ENCODE results near the gene TTC38.

The TTC38 gene

GRCh38 chr22:46275455-46276122, 7.8 kb downstream of the TTC38 start:
- H3K9ac ChIP-seq (ENCODE audit: low read depth in 1 of 2, low read length in 2 of 2), result no peak overlapping the region
- no peak overlapping the region for H3K4me3 ChIP-seq (ENCODE audit: low read length in 2 of 2)
- no peaks in the 10 kb centered on the region for H3K4me1 ChIP-seq (ENCODE audit: control insufficient read depth in 2 of 2, insufficient read depth in 2 of 2, low read length in 2 of 2)
- no peaks in the 10 kb centered on the region for H3K9me3 ChIP-seq (ENCODE audit: control insufficient read depth in 2 of 2, low read length in 2 of 2)
- no peaks in the 10 kb centered on the region for H3K27me3 ChIP-seq (ENCODE audit: control insufficient read depth in 2 of 2, insufficient read depth in 2 of 2, low read length in 2 of 2)
- peaks cover 68 to 77% of the 10 kb centered on the region in 2 donors for H3K36me3 ChIP-seq (ENCODE audit: control insufficient read depth in 2 of 2, insufficient read depth in 2 of 2, low read length in 2 of 2)
- no peak overlapping the region for H3K27ac ChIP-seq (ENCODE audit: low read depth in 2 of 2, low read length in 2 of 2)

- no peak overlapping the region for H3K27ac ChIP-seq (ENCODE audit: low read depth in 2 of 2, low read length in 2 of 2)
- no peaks in the 10 kb centered on the region for H3K27me3 ChIP-seq (ENCODE audit: control insufficient read depth in 2 of 2, insufficient read depth in 2 of 2, low read length in 2 of 2)
- no peaks in the 10 kb centered on the region for H3K9me3 ChIP-seq (ENCODE audit: control insufficient read depth in 2 of 2, low read length in 2 of 2)
- H3K4me1 ChIP-seq (ENCODE audit: control insufficient read depth in 2 of 2, insufficient read depth in 2 of 2, low read length in 2 of 2), result no peaks in the 10 kb centered on the region
- H3K36me3 ChIP-seq (ENCODE audit: control insufficient read depth in 2 of 2, insufficient read depth in 2 of 2, low read length in 2 of 2), result peaks cover 78 to 86% of the 10 kb centered on the region in 2 donors
- H3K9ac ChIP-seq (ENCODE audit: low read depth in 1 of 2, low read length in 2 of 2), result no peak overlapping the region
- H3K4me3 ChIP-seq (ENCODE audit: low read length in 2 of 2), result no peak overlapping the region
Observed at GRCh38 chr22:46276563-46276962, 8.8 kb downstream of the TTC38 start.

DNA sequence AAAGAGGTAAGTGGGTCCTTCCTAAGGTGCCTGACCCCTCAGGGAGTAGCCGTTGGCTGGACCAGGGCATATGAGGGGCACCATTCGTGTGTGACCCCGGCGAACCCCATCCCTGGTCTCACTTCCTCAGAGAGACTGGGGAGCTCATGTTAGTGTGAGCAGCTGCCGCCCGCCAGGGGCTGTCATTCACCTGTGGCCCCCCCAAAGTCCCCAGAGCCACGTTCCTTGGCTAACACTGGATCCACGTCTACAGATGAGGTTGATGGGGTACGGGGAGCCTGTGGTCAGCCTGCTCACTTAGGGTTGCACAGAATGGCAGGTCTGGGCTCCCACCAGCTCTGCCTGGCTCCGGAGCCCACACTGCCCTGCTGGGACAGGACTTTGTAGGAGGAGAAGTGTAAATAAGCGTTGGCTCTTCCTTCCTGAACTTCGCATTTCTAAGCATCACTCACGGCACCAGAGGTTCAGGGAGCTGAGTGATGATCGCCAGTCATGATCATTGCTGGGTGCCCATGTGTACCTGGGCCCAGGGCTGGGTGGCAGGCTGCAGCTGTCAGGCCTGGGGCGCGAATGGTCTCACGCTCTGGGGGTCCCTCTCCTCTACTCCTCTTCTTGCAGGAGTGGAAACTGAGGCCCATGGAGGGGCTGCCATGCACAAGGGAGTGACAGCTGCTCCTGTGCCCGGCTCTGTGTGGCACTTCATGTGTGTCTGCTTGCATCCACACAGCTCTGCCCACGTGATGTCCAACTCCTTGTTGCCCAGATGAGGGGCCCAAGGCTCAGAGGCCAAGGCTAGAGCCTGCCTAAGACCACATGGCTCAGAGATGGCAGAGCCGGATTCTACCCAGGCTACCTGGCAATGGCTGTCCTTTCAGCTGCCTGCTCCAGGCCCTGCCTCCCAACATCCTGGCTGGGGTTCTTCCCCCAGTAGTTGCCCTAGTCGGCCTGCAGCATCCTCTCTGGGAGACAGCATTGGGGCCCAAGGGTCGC, 11.1 kb downstream of the TTC38 start:
- Histone ChIP-seq H3K9ac (ENCODE audit: low read depth in 1 of 2, low read length in 2 of 2) (no peak overlapping the region), H3K4me1 (ENCODE audit: control insufficient read depth in 2 of 2, insufficient read depth in 2 of 2, low read length in 2 of 2) (no peaks in the 10 kb centered on the region), H3K27me3 (ENCODE audit: control insufficient read depth in 2 of 2, insufficient read depth in 2 of 2, low read length in 2 of 2) (no peaks in the 10 kb centered on the region), H3K27ac (ENCODE audit: low read depth in 2 of 2, low read length in 2 of 2) (no peak overlapping the region), H3K4me3 (ENCODE audit: low read length in 2 of 2) (no peak overlapping the region), H3K36me3 (ENCODE audit: control insufficient read depth in 2 of 2, insufficient read depth in 2 of 2, low read length in 2 of 2) (peaks cover 77 to 85% of the 10 kb centered on the region in 2 donors), H3K9me3 (ENCODE audit: control insufficient read depth in 2 of 2, low read length in 2 of 2) (no peaks in the 10 kb centered on the region)

DNA sequence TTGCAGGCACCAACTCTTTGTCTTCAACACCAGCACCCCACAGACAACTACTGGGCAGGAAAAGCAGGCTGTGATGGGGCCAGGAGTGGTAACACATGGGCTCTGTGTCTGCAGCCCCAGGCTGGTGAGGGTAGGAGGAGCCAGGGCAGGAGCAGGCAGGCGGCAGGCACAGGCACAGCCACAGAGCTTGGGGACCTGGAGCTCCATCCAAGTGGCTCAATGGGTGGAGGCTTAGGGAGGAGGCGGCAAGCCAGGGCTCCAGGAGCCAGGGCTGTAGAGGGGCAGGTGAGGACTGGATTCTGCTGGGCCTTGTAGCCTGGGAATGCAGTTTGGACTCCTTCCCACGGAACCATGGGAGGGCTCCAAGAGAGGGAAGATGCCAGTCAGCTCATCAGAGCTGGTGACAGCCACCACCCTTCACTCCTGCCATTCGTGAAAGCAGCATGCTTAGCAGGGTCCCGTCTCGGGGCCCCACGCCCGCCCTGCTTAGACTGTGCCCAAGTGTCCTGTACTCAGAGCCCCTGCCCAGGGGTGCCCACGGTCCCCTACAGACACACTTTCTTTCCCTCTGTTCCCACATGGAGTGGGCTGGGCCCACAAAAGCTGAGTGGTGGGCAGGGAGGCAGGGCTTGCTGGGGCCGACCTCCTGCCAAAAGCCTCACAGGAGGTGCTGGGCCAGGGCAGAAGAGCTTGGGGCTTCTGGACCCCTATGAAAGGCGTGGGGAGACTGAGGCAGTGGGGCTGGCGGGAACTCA, 12.4 kb downstream of the TTC38 start:
- no peaks in the 10 kb centered on the region for H3K4me1 ChIP-seq (ENCODE audit: control insufficient read depth in 2 of 2, insufficient read depth in 2 of 2, low read length in 2 of 2)
- no peaks in the 10 kb centered on the region for H3K27me3 ChIP-seq (ENCODE audit: control insufficient read depth in 2 of 2, insufficient read depth in 2 of 2, low read length in 2 of 2)
- H3K4me3 ChIP-seq (ENCODE audit: low read length in 2 of 2), result no peak overlapping the region
- H3K9ac ChIP-seq (ENCODE audit: low read depth in 1 of 2, low read length in 2 of 2), result no peak overlapping the region
- H3K27ac ChIP-seq (ENCODE audit: low read depth in 2 of 2, low read length in 2 of 2), result peak overlapping the region in 1 of 2 donors; percentile 40
- no peaks in the 10 kb centered on the region for H3K9me3 ChIP-seq (ENCODE audit: control insufficient read depth in 2 of 2, low read length in 2 of 2)
- peaks cover 80 to 88% of the 10 kb centered on the region in 2 donors for H3K36me3 ChIP-seq (ENCODE audit: control insufficient read depth in 2 of 2, insufficient read depth in 2 of 2, low read length in 2 of 2)

DNA sequence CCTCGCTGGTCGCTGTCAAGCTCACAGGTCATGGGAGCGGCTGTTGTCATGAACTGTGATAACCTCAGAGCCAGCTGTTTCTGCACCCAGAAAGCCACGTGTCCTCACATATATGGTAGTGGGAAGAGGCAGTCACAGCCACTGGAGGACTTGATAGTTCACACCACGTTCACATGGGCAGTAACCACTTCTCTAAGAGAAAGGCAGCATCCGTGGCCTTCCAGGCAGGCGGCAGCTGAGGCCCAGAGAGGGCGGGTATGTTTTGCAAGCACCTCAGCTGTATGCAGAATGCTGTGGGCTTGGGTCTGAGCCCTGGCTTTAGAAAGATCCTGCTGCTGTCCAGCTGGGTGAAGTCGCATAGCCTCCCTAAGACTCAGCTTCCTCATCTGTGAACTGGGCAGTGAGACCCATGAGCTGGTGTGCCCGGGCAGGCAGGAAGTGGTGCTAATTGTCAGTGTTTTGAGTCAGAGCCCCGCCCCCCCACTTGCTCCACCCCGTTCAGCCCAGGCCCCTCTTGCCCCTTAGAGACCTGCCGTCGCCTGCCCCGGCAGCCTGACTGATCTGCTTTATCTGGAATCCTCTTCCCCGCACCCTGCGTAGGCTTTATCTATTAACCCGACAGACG, 13.3 kb downstream of the TTC38 start:
- Histone ChIP-seq H3K9me3 (ENCODE audit: control insufficient read depth in 2 of 2, low read length in 2 of 2) (no peaks in the 10 kb centered on the region), H3K9ac (ENCODE audit: low read depth in 1 of 2, low read length in 2 of 2) (no peak overlapping the region), H3K4me1 (ENCODE audit: control insufficient read depth in 2 of 2, insufficient read depth in 2 of 2, low read length in 2 of 2) (no peaks in the 10 kb centered on the region), H3K27ac (ENCODE audit: low read depth in 2 of 2, low read length in 2 of 2) (peak overlapping the region in 1 of 2 donors; percentile 32), H3K36me3 (ENCODE audit: control insufficient read depth in 2 of 2, insufficient read depth in 2 of 2, low read length in 2 of 2) (peaks cover 72 to 82% of the 10 kb centered on the region in 2 donors), H3K27me3 (ENCODE audit: control insufficient read depth in 2 of 2, insufficient read depth in 2 of 2, low read length in 2 of 2) (no peaks in the 10 kb centered on the region), H3K4me3 (ENCODE audit: low read length in 2 of 2) (no peak overlapping the region)

GRCh38 chr22:46281866-46282678, 14.3 kb downstream of the TTC38 start:
- H3K4me3 ChIP-seq (ENCODE audit: low read length in 2 of 2), result no peak overlapping the region
- no peaks in the 10 kb centered on the region for H3K27me3 ChIP-seq (ENCODE audit: control insufficient read depth in 2 of 2, insufficient read depth in 2 of 2, low read length in 2 of 2)
- no peaks in the 10 kb centered on the region for H3K9me3 ChIP-seq (ENCODE audit: control insufficient read depth in 2 of 2, low read length in 2 of 2)
- no peaks in the 10 kb centered on the region for H3K4me1 ChIP-seq (ENCODE audit: control insufficient read depth in 2 of 2, insufficient read depth in 2 of 2, low read length in 2 of 2)
- peaks cover 74 to 83% of the 10 kb centered on the region in 2 donors for H3K36me3 ChIP-seq (ENCODE audit: control insufficient read depth in 2 of 2, insufficient read depth in 2 of 2, low read length in 2 of 2)
- peak overlapping the region in 1 of 2 donors; percentile 32 for H3K27ac ChIP-seq (ENCODE audit: low read depth in 2 of 2, low read length in 2 of 2)
- no peak overlapping the region for H3K9ac ChIP-seq (ENCODE audit: low read depth in 1 of 2, low read length in 2 of 2)

DNA sequence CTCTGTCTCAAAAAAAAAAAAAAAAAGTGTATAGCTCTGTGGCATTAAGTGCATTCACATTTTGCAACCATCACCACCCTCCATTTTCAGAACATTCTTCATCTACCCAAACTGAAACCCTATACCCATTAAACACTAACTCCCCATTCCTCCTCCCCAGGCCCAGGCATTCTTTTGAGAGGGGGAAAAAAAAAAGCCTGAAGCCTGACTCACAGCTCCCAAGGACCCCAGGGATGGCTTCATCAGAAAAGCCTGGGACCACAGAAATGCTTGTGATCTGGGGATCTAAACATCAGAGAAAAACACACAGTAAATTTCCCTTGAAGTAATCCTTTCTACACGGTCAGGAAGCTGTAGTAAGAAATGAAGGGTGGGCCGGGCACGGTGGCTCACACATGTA, 18.2 kb downstream of the TTC38 start:
- peaks cover 2 to 5% of the 10 kb centered on the region in 2 donors for H3K4me1 ChIP-seq (ENCODE audit: control insufficient read depth in 2 of 2, insufficient read depth in 2 of 2, low read length in 2 of 2)
- no peaks in the 10 kb centered on the region for H3K9me3 ChIP-seq (ENCODE audit: control insufficient read depth in 2 of 2, low read length in 2 of 2)
- H3K4me3 ChIP-seq (ENCODE audit: low read length in 2 of 2), result no peak overlapping the region
- no peak overlapping the region for H3K27ac ChIP-seq (ENCODE audit: low read depth in 2 of 2, low read length in 2 of 2)
- H3K27me3 ChIP-seq (ENCODE audit: control insufficient read depth in 2 of 2, insufficient read depth in 2 of 2, low read length in 2 of 2), result no peaks in the 10 kb centered on the region
- no peak overlapping the region for H3K9ac ChIP-seq (ENCODE audit: low read depth in 1 of 2, low read length in 2 of 2)
- peaks cover 68 to 76% of the 10 kb centered on the region in 2 donors for H3K36me3 ChIP-seq (ENCODE audit: control insufficient read depth in 2 of 2, insufficient read depth in 2 of 2, low read length in 2 of 2)

GRCh38 chr22:46286941-46287872, 19.4 kb downstream of the TTC38 start:
- Histone ChIP-seq H3K27ac (ENCODE audit: low read depth in 2 of 2, low read length in 2 of 2) (peak overlapping the region; percentile 30 to 32), H3K4me3 (ENCODE audit: low read length in 2 of 2) (peak overlapping the region; percentile 19 to 56), H3K27me3 (ENCODE audit: control insufficient read depth in 2 of 2, insufficient read depth in 2 of 2, low read length in 2 of 2) (no peaks in the 10 kb centered on the region), H3K9me3 (ENCODE audit: control insufficient read depth in 2 of 2, low read length in 2 of 2) (no peaks in the 10 kb centered on the region), H3K36me3 (ENCODE audit: control insufficient read depth in 2 of 2, insufficient read depth in 2 of 2, low read length in 2 of 2) (peaks cover 66 to 76% of the 10 kb centered on the region in 2 donors), H3K9ac (ENCODE audit: low read depth in 1 of 2, low read length in 2 of 2) (peak overlapping the region; percentile 39 to 47), H3K4me1 (ENCODE audit: control insufficient read depth in 2 of 2, insufficient read depth in 2 of 2, low read length in 2 of 2) (peaks cover 2 to 5% of the 10 kb centered on the region in 2 donors)

Measured in mucosa of rectum (tissue), 2 donors.